K562 (cell line): ENCODE results near the gene TM9SF3. TPM values are rescaled to one million over a fixed set of nuclear protein-coding genes. Genes with fewer than 3 reads are reported as not detected.

Experiments used
- CBX3 ChIP-seq, 2 experiments: IDR thresholded peaks; 1 replicate in 1 of 2; 2 replicates in 1 of 2; pipeline ENCODE4 v1.6.1; 2012; ENCODE audit warnings: inconsistent platforms in 2 of 2, low read length in 2 of 2, borderline replicate concordance in 1 of 2, control low read depth in 1 of 2
- CHD4 ChIP-seq: fragments of 200-600 bp; sonication (generic); IDR thresholded peaks from 3 replicates; pipeline ENCODE4 v1.6.1; 2012; ENCODE audit warnings: low read depth, mild to moderate bottlenecking, mixed read lengths, low read length, inconsistent platforms; ENCODE audit not compliant: insufficient read depth, insufficient replicate concordance, poor library complexity, severe bottlenecking
- E2F5 ChIP-seq: sonication (generic); formaldehyde crosslinking; IDR thresholded peaks from 2 replicates; pipeline ENCODE4 v1.8.0; 2022; ENCODE audit warnings: mild to moderate bottlenecking, missing genetic modification reagents
- ELF1 ChIP-seq: fragments of 200-800 bp; sonication (Bioruptor generic); IDR thresholded peaks from 2 replicates; pipeline ENCODE4 v1.6.1; 2016; ENCODE audit warnings: missing genetic modification characterization, missing compliant biosample characterization
- ETS2 ChIP-seq: IDR thresholded peaks from 2 replicates; pipeline ENCODE4 v1.6.1; 2016; ENCODE audit warnings: borderline replicate concordance, missing genetic modification characterization, mild to moderate bottlenecking, moderate library complexity, missing compliant biosample characterization; ENCODE audit not compliant: poor library complexity, severe bottlenecking
- FOXK1 ChIP-seq: sonication (generic); formaldehyde crosslinking; IDR thresholded peaks from 2 replicates; pipeline ENCODE4 v1.8.0; 2022; ENCODE audit warnings: missing genetic modification reagents, mild to moderate bottlenecking, borderline replicate concordance
- HDAC2 ChIP-seq: fragments of 450-650 bp; IDR thresholded peaks from 2 replicates; pipeline ENCODE4 v1.6.1; 2016; ENCODE audit warnings: mild to moderate bottlenecking
- HDAC3 ChIP-seq: fragments of 450-650 bp; IDR thresholded peaks from 2 replicates; pipeline ENCODE4 v1.6.1; 2018; ENCODE audit warnings: borderline replicate concordance, mild to moderate bottlenecking, moderate library complexity; ENCODE audit not compliant: partially characterized antibody
- HNRNPUL1 ChIP-seq: fragments of 200-400 bp; formaldehyde crosslinking; IDR thresholded peaks from 2 replicates; pipeline ENCODE4 v1.6.1; 2017; ENCODE audit warnings: low read length
- IRF2 ChIP-seq: sonication (generic); formaldehyde crosslinking; IDR thresholded peaks from 2 replicates; pipeline ENCODE4 v1.8.1; 2022; ENCODE audit warnings: mild to moderate bottlenecking, missing genetic modification reagents
- KLF1 ChIP-seq: fragments of 450-650 bp; IDR thresholded peaks from 2 replicates; pipeline ENCODE4 v1.6.1; 2016; ENCODE audit warnings: missing genetic modification characterization, missing compliant biosample characterization
- PBX2 ChIP-seq, 2 experiments: IDR thresholded peaks in 1 of 2; conservative IDR thresholded peaks in 1 of 2; 2 replicates each; pipeline ENCODE4 v1.6.1; 2016; ENCODE audit warnings: low read depth in 2 of 2, mild to moderate bottlenecking in 1 of 2, missing compliant biosample characterization in 1 of 2, missing genetic modification characterization in 1 of 2, moderate library complexity in 1 of 2
- POLR3G ChIP-seq: IDR thresholded peaks from 2 replicates; pipeline ENCODE4 v1.6.1; 2011; ENCODE audit not compliant: insufficient read length, insufficient replicate concordance; ENCODE audit errors: extremely low read depth
- RBBP5 ChIP-seq: fragments of 200-600 bp; sonication (generic); IDR thresholded peaks from 2 replicates; pipeline ENCODE4 v1.6.1; 2012; ENCODE audit warnings: borderline replicate concordance, mild to moderate bottlenecking, low read length, control low read depth, inconsistent platforms; ENCODE audit not compliant: insufficient read depth, poor library complexity, severe bottlenecking
- ZBTB33 ChIP-seq: sonication (generic); formaldehyde crosslinking; IDR thresholded peaks from 2 replicates; pipeline ENCODE4 v1.8.1; 2023; ENCODE audit warnings: mild to moderate bottlenecking, missing genetic modification reagents
- ZFP36 ChIP-seq: fragments of 150-350 bp; IDR thresholded peaks from 2 replicates; pipeline ENCODE4 v1.6.1; 2018; ENCODE audit warnings: low read length, low read depth; ENCODE audit not compliant: partially characterized antibody
- ZNF133 ChIP-seq: fragments of 250-450 bp; sonication (Bioruptor Pico); IDR thresholded peaks from 2 replicates; pipeline ENCODE4 v1.4.0; 2020; ENCODE audit warnings: mild to moderate bottlenecking
- ZNF57 ChIP-seq: fragments of 450-650 bp; formaldehyde crosslinking; IDR thresholded peaks from 2 replicates; pipeline ENCODE4 v1.4.0; 2020; ENCODE audit warnings: mild to moderate bottlenecking, moderate library complexity
- ZNF75A ChIP-seq: fragments of 450-650 bp; formaldehyde crosslinking; IDR thresholded peaks from 2 replicates; pipeline ENCODE4 v1.4.0; 2020; ENCODE audit warnings: mild to moderate bottlenecking
- polyA plus RNA-seq, 8 experiments: library from polyadenylated mRNA; depleted of rRNA in 4 of 8; stranded (reverse) in 5 of 8; unstranded in 3 of 8; fragments of >200 nt; fragmentation: Nextera tagmentation in 2 of 8; fragmentation: Illumina TruSeq in 1 of 8; extraction: Ambion mirVana in 2 of 8; extraction: Trizol in 1 of 8; gene quantifications; 2 replicates each; pipeline versions ENCODE4 v1.2.1 to v1.2.3, GENCODE V29; 2011 to 2014; ENCODE audit warnings: inconsistent platforms in 1 of 8, missing spikeins in 1 of 8
- total RNA-seq, 7 experiments: library from RNA; depleted of rRNA in 6 of 7; stranded (reverse); fragments of >200 nt in 6 of 7; fragmentation: Illumina TruSeq in 2 of 7; extraction: Trizol in 2 of 7; gene quantifications; 2 replicates each; pipeline versions ENCODE4 v1.2.1 to v1.2.3, GENCODE V29; 2011 to 2021; ENCODE audit warnings: low replicate concordance in 1 of 7

Gene TM9SF3
- total and polyA plus RNA-seq, 9 of the 15 experiments (the other 6 are each of a cell fraction or from before 2014, with no cell fraction given) = 16.1 to 63.1 (median 34.9) TPM

- TF ChIP-seq CBX3 (IDR thresholded peaks at IDR 0.05; ENCODE audit: borderline replicate concordance in 1 of 2, low read length in 2 of 2) = peak in 1 of 2 experiments; percentile 84; a peak in 1 of 3 replicates
- no peak for TF ChIP-seq FOXK1
- TF ChIP-seq HDAC2 = peak; percentile 93
- no peak for TF ChIP-seq ZBTB33 (CRISPR knock-in tag)
- no peak for TF ChIP-seq ETS2
- TF ChIP-seq CHD4 = no peak
- TF ChIP-seq ZNF75A (CRISPR knock-in tag) = no peak
- TF ChIP-seq HDAC3 = peak; percentile 98
- TF ChIP-seq RBBP5 = no peak
- no peak for TF ChIP-seq IRF2 (CRISPR knock-in tag)
- peak; percentile 62; the same call in 1 of the 2 replicates for TF ChIP-seq KLF1 (tag)
- TF ChIP-seq ELF1 = no peak
- no peak for TF ChIP-seq ZNF57 (CRISPR knock-in tag)
- TF ChIP-seq ZFP36 = no peak
- TF ChIP-seq E2F5 = no peak
- no peak for TF ChIP-seq PBX2 (CRISPR knock-in tag; IDR thresholded peaks at IDR 0.05; ENCODE audit: low read depth)
- TF ChIP-seq PBX2 (tag; conservative IDR thresholded peaks at IDR 0.05; ENCODE audit: low read depth) = peak; percentile 54; the same call in 1 of the 2 replicates
- no peak for TF ChIP-seq POLR3G
- no peak for TF ChIP-seq HNRNPUL1
- no peak for TF ChIP-seq ZNF133 (CRISPR knock-in tag)
Measured at GRCh38 chr10:96619120-96619519, 32.3 kb upstream of the TM9SF3 start (continued).
